ENCODE results near the gene PTPRN2. TPM values are rescaled to one million over a fixed set of nuclear protein-coding genes. Genes with fewer than 3 reads are reported as not detected.
"Not testable (repeated sequence)": the region's sequence is repeated elsewhere in the genome, so short reads cannot be mapped to it uniquely, and the experiment has no call there.

Gene PTPRN2
- total and polyA plus RNA-seq, 8 donors: 4.9 to 136 (median 46.8) TPM

DNA sequence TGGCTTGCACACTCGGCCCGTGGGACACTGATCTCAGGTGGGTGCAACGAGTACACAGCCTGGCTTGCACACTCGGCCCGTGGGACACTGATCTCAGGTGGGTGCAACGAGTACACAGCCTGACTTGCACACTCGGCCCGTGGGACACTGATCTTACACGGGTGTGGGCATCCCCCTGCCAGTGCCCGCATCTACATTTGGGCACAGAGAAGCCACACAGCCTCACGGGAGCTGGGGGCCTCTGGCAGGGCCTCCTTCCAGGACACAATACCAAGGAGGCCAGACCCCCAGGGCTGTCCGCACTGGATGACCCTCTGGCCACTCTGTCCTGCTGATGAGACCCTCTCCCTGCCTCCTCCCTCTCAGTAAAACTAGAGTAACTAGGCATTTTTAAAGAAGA, 920.4 kb downstream of the PTPRN2 start:
- H3K36me3 ChIP-seq: no peaks in the 10 kb centered on the region
- TF ChIP-seq CTCF (IDR thresholded peaks at IDR 0.05): no peak
- no peak for TF ChIP-seq POLR2AphosphoS5 (IDR thresholded peaks at IDR 0.05)
- TF ChIP-seq POLR2A (IDR thresholded peaks at IDR 0.05): no peak
- TF ChIP-seq EP300 (IDR thresholded peaks at IDR 0.05): no peak
- H3K4me1 ChIP-seq: peaks cover 0 to 6% (median 0%) of the 10 kb centered on the region in 4 donors
- H3K27ac ChIP-seq: no peak overlapping the region
- no peak for DNase-seq
- no peak overlapping the region for H3K4me3 ChIP-seq
- intact Hi-C loops (cut with DNase I; ENCODE audit: low total_unique reads): no loop called here
- WGBS, 5 donors: 86 to 96% (median 91%) methylated on average over 7 to 12 of the region's 12 CpGs
- H3K27me3 ChIP-seq: peaks cover 0 to 2% (median 0%) of the 10 kb centered on the region in 3 donors
- H3K9me3 ChIP-seq: no peaks in the 10 kb centered on the region

- no peak for DNase-seq
- peaks cover 0 to 1% (median 0%) of the 10 kb centered on the region in 3 donors for H3K27me3 ChIP-seq
- no peak overlapping the region for H3K27ac ChIP-seq
- no peak overlapping the region for H3K4me3 ChIP-seq
- no peak for TF ChIP-seq CTCF (IDR thresholded peaks at IDR 0.05)
- TF ChIP-seq POLR2AphosphoS5 (IDR thresholded peaks at IDR 0.05): no peak
- TF ChIP-seq POLR2A (IDR thresholded peaks at IDR 0.05): no peak
- no peak for TF ChIP-seq EP300 (IDR thresholded peaks at IDR 0.05)
- WGBS, 5 donors: 72 to 85% (median 83%) methylated on average over 8 to 11 of the region's 11 CpGs
- peaks cover 0 to 6% (median 0%) of the 10 kb centered on the region in 4 donors for H3K4me1 ChIP-seq
- no peaks in the 10 kb centered on the region for H3K9me3 ChIP-seq
- no peaks in the 10 kb centered on the region for H3K36me3 ChIP-seq
- intact Hi-C loops (cut with DNase I; ENCODE audit: low total_unique reads): no loop called here
Observed at GRCh38 chr7:157666530-157667040, 921.0 kb downstream of the PTPRN2 start.

- H3K9me3 ChIP-seq; DNase-seq; H3K27me3 ChIP-seq; H3K4me1 ChIP-seq; H3K36me3 ChIP-seq; H3K4me3 ChIP-seq; H3K27ac ChIP-seq; intact Hi-C loops (cut with DNase I; ENCODE audit: low total_unique reads): not testable (repeated sequence)
- 90 to 98% (median 97%) methylated on average over 2 of the region's 2 CpGs for WGBS, 5 donors
Observed at GRCh38 chr7:157665634-157665988, 922.0 kb downstream of the PTPRN2 start.

DNA sequence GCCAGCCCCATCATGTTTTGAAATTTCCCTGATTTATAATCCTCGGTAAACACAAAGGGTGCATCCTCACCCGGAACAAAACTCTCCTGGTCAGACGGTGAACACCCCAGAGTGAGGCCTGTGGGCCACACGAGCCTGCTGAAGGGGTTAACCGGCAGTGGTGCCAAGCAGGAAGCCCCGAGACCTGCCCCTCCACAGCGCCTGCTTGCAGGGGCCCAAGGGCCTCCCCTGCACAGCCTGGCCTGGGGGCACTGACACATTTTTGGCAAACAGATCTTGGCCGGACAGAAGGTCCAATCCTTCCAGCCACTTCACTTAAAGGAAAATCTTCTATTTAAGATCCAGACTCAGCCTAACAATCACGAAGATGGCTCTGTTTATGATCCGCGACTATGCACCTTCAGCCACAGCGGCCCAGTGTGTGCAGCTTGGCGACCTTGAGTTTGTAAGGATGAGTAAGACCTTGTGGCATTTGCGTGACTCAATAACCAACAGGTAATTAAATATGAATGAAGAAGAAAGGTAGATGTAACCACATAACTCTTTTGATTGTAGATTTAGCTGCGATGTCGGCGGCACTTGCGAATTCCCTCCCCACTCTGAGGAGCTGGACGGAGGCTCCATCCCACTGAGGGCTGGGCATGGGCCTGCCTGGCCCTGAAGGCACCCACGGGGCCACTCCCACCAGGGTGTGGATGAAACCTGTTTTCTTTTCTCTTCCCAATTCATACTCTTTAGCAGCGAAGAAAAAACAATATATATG, 922.6 kb downstream of the PTPRN2 start:
- no peaks in the 10 kb centered on the region for H3K9me3 ChIP-seq
- no peak overlapping the region for H3K4me3 ChIP-seq
- TF ChIP-seq EP300 (IDR thresholded peaks at IDR 0.05) (no peak), POLR2AphosphoS5 (IDR thresholded peaks at IDR 0.05) (no peak), POLR2A (IDR thresholded peaks at IDR 0.05) (no peak), CTCF (IDR thresholded peaks at IDR 0.05) (no peak)
- no peak for DNase-seq
- H3K27ac ChIP-seq: no peak overlapping the region
- WGBS, 5 donors: 82 to 84% (median 82%) methylated on average over 21 of the region's 21 CpGs
- H3K36me3 ChIP-seq: no peaks in the 10 kb centered on the region
- H3K27me3 ChIP-seq: peaks cover 0 to 6% (median 0%) of the 10 kb centered on the region in 3 donors
- intact Hi-C loops (cut with DNase I; ENCODE audit: low total_unique reads): no loop called here
- peaks cover 0 to 6% (median 0%) of the 10 kb centered on the region in 4 donors for H3K4me1 ChIP-seq

GRCh38 chr7:157664034-157664433, 923.6 kb downstream of the PTPRN2 start:
- no peak for DNase-seq
- Histone ChIP-seq H3K4me1 (peaks cover 0 to 6% (median 0%) of the 10 kb centered on the region in 4 donors), H3K4me3 (no peak overlapping the region), H3K27ac (no peak overlapping the region), H3K9me3 (no peaks in the 10 kb centered on the region), H3K27me3 (peaks cover 0 to 6% (median 0%) of the 10 kb centered on the region in 3 donors), H3K36me3 (no peaks in the 10 kb centered on the region)
- TF ChIP-seq CTCF (IDR thresholded peaks at IDR 0.05) (no peak), POLR2A (IDR thresholded peaks at IDR 0.05) (no peak), POLR2AphosphoS5 (IDR thresholded peaks at IDR 0.05) (no peak), EP300 (IDR thresholded peaks at IDR 0.05) (no peak)
- 83 to 94% (median 88%) methylated on average over 14 of the region's 14 CpGs for WGBS, 5 donors
- intact Hi-C loops (cut with DNase I; ENCODE audit: low total_unique reads): no loop called here
